Endothelial cell of umbilical vein (primary cell): ENCODE measurements around the gene ALDH4A1. TPM values are rescaled to one million over a fixed set of nuclear protein-coding genes. Genes with fewer than 3 reads are reported as not detected.
A peak's percentile ranks its signal among the peaks of the same experiment; 100 is the strongest.

Experiments used
- BruUV-seq: library from RNA; stranded (reverse); fragments of 400-500 nt; replicated peaks from 2 replicates; lab custom pipeline; 2021; lab: Mats Ljungman, UMichigan
- CTCF ChIA-PET: fragments of 300-600, 350-600 bp; sonication (Branson Sonifier 250); formaldehyde crosslinking; loops from one replicate; lab custom pipeline; 2021; ENCODE audit warnings: antibody characterized with exemption, inconsistent platforms; lab: Charles Lee
- POLR2A ChIA-PET: fragments of 300-600, 350-600 bp; sonication (Branson Sonifier 250); formaldehyde crosslinking; loops from one replicate; lab custom pipeline; 2021; ENCODE audit warnings: antibody characterized with exemption, inconsistent platforms; lab: Charles Lee
- DNase-seq: peaks from one replicate; pipeline ENCODE4 v3.0.0-alpha.2; 2011; ENCODE audit warnings: low read depth, low spot score
- FAIRE-seq: peaks from 2 replicates; lab custom pipeline; 2011; peaks lifted over from hg19 to GRCh38; lab: Jason Lieb, UNC
- H2AFZ ChIP-seq: 2 replicates; pipeline ENCODE4 v1.6.0; 2012; ENCODE audit warnings: low read depth, low read length, control low read depth, inconsistent platforms
- H3K27ac ChIP-seq: 2 replicates; pipeline ENCODE4 v1.5.1; 2011; ENCODE audit warnings: low read depth, mild to moderate bottlenecking, control low read depth, low read length, moderate library complexity; ENCODE audit not compliant: insufficient read depth
- H3K27me3 ChIP-seq, 2 experiments: 2 replicates each; pipeline versions ENCODE4 v1.6.0 to v1.6.1; 2011; ENCODE audit warnings: low read length in 2 of 2, mixed read lengths in 1 of 2; ENCODE audit not compliant: control insufficient read depth in 2 of 2, insufficient read depth in 2 of 2
- H3K36me3 ChIP-seq, 2 experiments: 2 replicates in 1 of 2; 3 replicates in 1 of 2; pipeline ENCODE4 v1.5.1; 2011; ENCODE audit warnings: low read length in 2 of 2, mild to moderate bottlenecking in 1 of 2, moderate library complexity in 1 of 2; ENCODE audit not compliant: control insufficient read depth in 2 of 2, insufficient read depth in 2 of 2; ENCODE audit errors: extremely low read depth in 1 of 2
- H3K4me1 ChIP-seq: 3 replicates; pipeline ENCODE4 v1.5.1; 2011; ENCODE audit warnings: mild to moderate bottlenecking, low read length; ENCODE audit not compliant: control insufficient read depth, insufficient read depth; ENCODE audit errors: extremely low read depth
- H3K4me2 ChIP-seq: 2 replicates; pipeline ENCODE4 v1.6.1; 2011; ENCODE audit warnings: low read length, control low read depth, mixed read lengths; ENCODE audit not compliant: insufficient read depth
- H3K4me3 ChIP-seq, 3 experiments: fragments of 200-600 bp in 1 of 3; sonication (generic), shearing (Covaris generic) in 1 of 3; replicated peaks in 1 of 3; 2 replicates each; pipeline ENCODE4 v1.5.1; 2011 to 2016; ENCODE audit warnings: control low read depth in 3 of 3, low read length in 3 of 3, mild to moderate bottlenecking in 2 of 3, inconsistent platforms in 1 of 3, low read depth in 1 of 3, moderate library complexity in 1 of 3; ENCODE audit not compliant: insufficient read depth in 1 of 3
- H3K79me2 ChIP-seq: 2 replicates; pipeline ENCODE4 v1.6.0; 2012; ENCODE audit warnings: low read length, inconsistent platforms; ENCODE audit not compliant: control insufficient read depth, insufficient read depth
- H3K9ac ChIP-seq: replicated peaks from 2 replicates; pipeline ENCODE3; 2011; ENCODE audit warnings: low read length, control low read depth; ENCODE audit not compliant: insufficient read depth; ENCODE audit errors: extremely low read depth
- H3K9me1 ChIP-seq: replicated peaks from 3 replicates; pipeline ENCODE4 v1.6.0; 2011; ENCODE audit warnings: mild to moderate bottlenecking, low read length; ENCODE audit not compliant: control insufficient read depth, insufficient read depth; ENCODE audit errors: extremely low read depth
- H3K9me3 ChIP-seq: replicated peaks from 2 replicates; pipeline ENCODE4 v1.5.1; 2012; ENCODE audit warnings: low read length, inconsistent platforms; ENCODE audit not compliant: control insufficient read depth, insufficient read depth
- H4K20me1 ChIP-seq: replicated peaks from 2 replicates; pipeline ENCODE3; 2011; ENCODE audit warnings: mild to moderate bottlenecking, low read length; ENCODE audit not compliant: control insufficient read depth, insufficient read depth; ENCODE audit errors: extremely low read depth
- CTCF ChIP-seq, 2 donors: IDR thresholded peaks; 1 replicate in 1 of 2; 2 replicates in 1 of 2; pipeline ENCODE4 v1.5.1; 2011; ENCODE audit warnings: low read length in 2 of 2, mild to moderate bottlenecking in 2 of 2, moderate library complexity in 2 of 2, control low read depth in 1 of 2, inconsistent platforms in 1 of 2, low read depth in 1 of 2; ENCODE audit not compliant: insufficient read depth in 1 of 2; ENCODE audit errors: extremely low read depth in 1 of 2
- EZH2 ChIP-seq: IDR thresholded peaks from 2 replicates; pipeline ENCODE4 v1.6.1; 2012; ENCODE audit warnings: borderline replicate concordance, low read depth, mild to moderate bottlenecking, moderate library complexity, low read length, inconsistent platforms; ENCODE audit not compliant: severe bottlenecking
- FOS ChIP-seq: IDR thresholded peaks from 2 replicates; pipeline ENCODE4 v1.6.1; 2011; ENCODE audit warnings: mild to moderate bottlenecking, low read length, moderate library complexity, borderline replicate concordance; ENCODE audit not compliant: insufficient read depth
- GATA2 ChIP-seq: IDR thresholded peaks from 2 replicates; pipeline ENCODE4 v1.7.0; 2011; ENCODE audit warnings: low read depth, mild to moderate bottlenecking, moderate library complexity, mixed read lengths, low read length; ENCODE audit not compliant: insufficient read length, insufficient read depth
- JUN ChIP-seq: IDR thresholded peaks from 2 replicates; pipeline ENCODE4 v1.6.1; 2011; ENCODE audit warnings: borderline replicate concordance, low read depth; ENCODE audit not compliant: insufficient read length, insufficient read depth
- MAX ChIP-seq: IDR thresholded peaks from 2 replicates; pipeline ENCODE4 v1.6.1; 2011; ENCODE audit not compliant: insufficient read depth, insufficient read length
- MYC ChIP-seq: IDR thresholded peaks from one replicate; pipeline ENCODE4 v1.6.1; 2011; ENCODE audit warnings: mild to moderate bottlenecking, low read depth, low read length
- POLR2A ChIP-seq: IDR thresholded peaks from 2 replicates; pipeline ENCODE4 v1.6.1; 2012; ENCODE audit warnings: low read depth, mild to moderate bottlenecking, control low read depth, low read length
- POLR2AphosphoS5 ChIP-seq: IDR thresholded peaks from 2 replicates; pipeline ENCODE4 v1.6.1; 2012; ENCODE audit warnings: low read depth, mild to moderate bottlenecking, control low read depth, low read length, moderate library complexity; ENCODE audit not compliant: insufficient read depth
- dilution Hi-C: fragments of 300-500 bp; cut with MboI; formaldehyde crosslinking; loops from one replicate; pipeline ENCODE4 v1.15.0; 2019; ENCODE audit warnings: low sequenced_read_pairs; ENCODE audit not compliant: extremely low pct_ligation_motif_present
- intact Hi-C: fragments of 100-400 bp; cut with micrococcal nuclease; formaldehyde crosslinking; loops from one replicate; pipeline ENCODE4 v1.10.0; 2022
- polyA plus RNA-seq, 4 experiments: library from polyadenylated mRNA; depleted of rRNA in 3 of 4; stranded (reverse) in 3 of 4; unstranded in 1 of 4; fragments of >200 nt; gene quantifications; 2 replicates each; pipeline versions ENCODE4 v1.2.1 to v1.2.3, GENCODE V29; 2011 to 2012; ENCODE audit warnings: missing spikeins in 1 of 4
- total RNA-seq: library from RNA; stranded (reverse); gene quantifications from 2 replicates; pipeline ENCODE4 v1.2.3, GENCODE V29; 2021

Gene ALDH4A1
- total and polyA plus RNA-seq, 2 donors (not counting 3 experiments of a cell fraction or from before 2014, with no cell fraction given) = 17.4 to 18.5 TPM

- H3K4me3 ChIP-seq = no peak overlapping the region
- POLR2A ChIA-PET = interaction anchor here (0.7 to 3.0 kb wide), 6 partner anchors 14 to 156 kb away, joined by 3 to 17 read pairs (median 5); partner anchors contain the start of gene IFFO2
Measured at GRCh38 chr1:18927082-18927653, 24.8 kb upstream of the ALDH4A1 start.

More at GRCh38 chr1:18927082-18927653, 24.8 kb upstream of the ALDH4A1 start:
- Histone ChIP-seq H3K9me3 (no peaks in the 10 kb centered on the region), H2AFZ (no peak overlapping the region), H3K27me3 (no peaks in the 10 kb centered on the region), H3K36me3 (no peaks in the 10 kb centered on the region), H3K79me2 (peaks cover 77% of the 10 kb centered on the region), H3K27ac (peak overlapping the region; percentile 97), H3K9ac (peak overlapping the region; percentile 71), H3K4me1 (peaks cover 61% of the 10 kb centered on the region), H3K9me1 (no peaks in the 10 kb centered on the region), H4K20me1 (no peaks in the 10 kb centered on the region), H3K4me2 (peak overlapping the region; percentile 32)
- dilution Hi-C loops (no loop called here), intact Hi-C loops (no loop called here)
- CTCF ChIA-PET = interaction anchor here (0.7 to 8.4 kb wide), 14 partner anchors 10 to 186 kb away, joined by 3 to 135 read pairs (median 8); partner anchors contain the start of gene IFFO2
- FAIRE-seq = no peak
- no peak for DNase-seq
- no peak for TF ChIP-seq EZH2
- TF ChIP-seq CTCF (IDR thresholded peaks at IDR 0.05; ENCODE audit: extremely low read depth in 1 of 2, insufficient read depth in 1 of 2, low read depth in 1 of 2, low read length in 2 of 2) = no peak
- no peak for TF ChIP-seq JUN
- no peak for TF ChIP-seq MYC
- no peak for TF ChIP-seq MAX
- no peak for TF ChIP-seq FOS
- no peak for TF ChIP-seq POLR2AphosphoS5
- TF ChIP-seq POLR2A = no peak
- TF ChIP-seq GATA2 = no peak
- BruUV-seq = TSS peak; percentile 76
